Measurements from ENCODE around the gene ADCY2.

The ADCY2 gene

DNA sequence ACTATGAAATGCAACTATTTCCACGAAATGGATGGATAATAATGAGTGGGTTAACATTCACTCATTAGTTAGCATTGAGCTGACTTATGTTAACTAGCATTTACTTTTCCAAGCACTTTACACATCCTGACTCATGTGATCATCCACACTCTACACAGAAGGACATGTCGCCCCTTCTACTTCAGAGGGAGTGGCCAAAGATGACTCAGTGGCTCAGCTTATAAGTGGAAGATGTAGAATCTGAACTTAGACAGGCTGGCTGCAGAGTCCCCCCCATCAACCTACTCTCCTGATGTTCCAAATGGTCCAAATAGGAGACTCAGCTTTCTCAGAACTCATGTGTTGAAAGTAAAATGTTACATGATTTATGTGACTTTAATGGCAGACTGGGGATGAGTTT lies 146.0 kb downstream of the ADCY2 start:
- DNase-seq (ENCODE audit: low read depth): no peak
- in situ Hi-C loops (cut with HindIII; ENCODE audit: low sequenced_read_pairs): no loop called here
- no peak for TF ChIP-seq CTCF (IDR thresholded peaks at IDR 0.05; ENCODE audit: low read depth, low read length, missing control alignments)
- no peak overlapping the region for H3K4me3 ChIP-seq (ENCODE audit: low read depth, low read length)

GRCh38 chr5:7546555-7546954 lies 150.6 kb downstream of the ADCY2 start:
- no peak overlapping the region for H3K4me3 ChIP-seq (ENCODE audit: low read depth, low read length)
- in situ Hi-C loops (cut with HindIII; ENCODE audit: low sequenced_read_pairs): no loop called here
- TF ChIP-seq CTCF (IDR thresholded peaks at IDR 0.05; ENCODE audit: low read depth, low read length, missing control alignments): no peak
- no peak for DNase-seq (ENCODE audit: low read depth)

DNA sequence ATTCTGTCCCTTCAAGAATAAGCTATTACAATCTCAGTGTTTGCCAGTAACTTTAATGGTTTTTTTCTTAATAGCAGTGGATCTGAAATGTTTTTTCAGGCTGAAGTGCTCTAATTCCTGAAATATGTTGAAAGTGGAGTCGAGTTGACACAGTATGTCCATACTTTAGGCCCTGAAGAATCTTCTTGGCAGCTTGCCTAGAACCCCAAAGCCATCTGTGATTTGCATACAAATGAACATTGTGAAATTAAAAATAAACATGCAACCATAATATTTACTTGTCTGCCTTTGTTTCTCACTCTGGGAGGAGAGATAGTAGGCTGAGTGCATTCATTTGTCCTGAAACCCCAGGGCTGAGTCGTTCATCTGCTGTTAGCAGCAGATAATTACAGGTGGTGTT lies 152.7 kb downstream of the ADCY2 start:
- in situ Hi-C loops (cut with HindIII; ENCODE audit: low sequenced_read_pairs): no loop called here

DNA sequence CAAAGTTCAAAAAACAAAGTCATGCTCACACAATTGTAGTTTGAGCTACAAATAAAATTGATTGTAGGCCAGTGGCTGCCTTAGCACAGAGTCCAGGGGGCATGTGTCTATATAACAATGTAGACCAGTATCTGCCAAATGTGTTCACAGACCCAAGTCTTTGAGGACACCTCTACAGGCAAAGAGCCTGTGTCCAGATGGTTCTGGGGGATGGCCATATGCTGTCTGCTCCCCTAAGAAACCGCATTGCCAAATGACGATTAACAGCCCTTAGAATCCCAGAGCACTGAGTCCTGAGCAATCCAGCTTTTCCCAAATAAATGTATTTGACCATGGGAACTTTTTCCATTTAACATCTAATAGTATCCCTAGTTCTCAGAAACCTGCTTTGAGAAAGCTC lies 169.6 kb downstream of the ADCY2 start:
- TF ChIP-seq CTCF (IDR thresholded peaks at IDR 0.05; ENCODE audit: low read depth, low read length, missing control alignments): no peak
- no peak overlapping the region for H3K4me3 ChIP-seq (ENCODE audit: low read depth, low read length)
- DNase-seq (ENCODE audit: low read depth): no peak
- in situ Hi-C loops (cut with HindIII; ENCODE audit: low sequenced_read_pairs): no loop called here

More for the DNA sequence above, 152.7 kb downstream of the ADCY2 start:
- TF ChIP-seq CTCF (IDR thresholded peaks at IDR 0.05; ENCODE audit: low read depth, low read length, missing control alignments): no peak
- no peak for DNase-seq (ENCODE audit: low read depth)
- H3K4me3 ChIP-seq (ENCODE audit: low read depth, low read length): no peak overlapping the region

- in situ Hi-C loops (cut with HindIII; ENCODE audit: low sequenced_read_pairs): no loop called here
- TF ChIP-seq CTCF (IDR thresholded peaks at IDR 0.05; ENCODE audit: low read depth, low read length, missing control alignments): no peak
- DNase-seq (ENCODE audit: low read depth): no peak
- H3K4me3 ChIP-seq (ENCODE audit: low read depth, low read length): no peak overlapping the region
Measured at GRCh38 chr5:7576023-7576715, 180.2 kb downstream of the ADCY2 start.

DNA sequence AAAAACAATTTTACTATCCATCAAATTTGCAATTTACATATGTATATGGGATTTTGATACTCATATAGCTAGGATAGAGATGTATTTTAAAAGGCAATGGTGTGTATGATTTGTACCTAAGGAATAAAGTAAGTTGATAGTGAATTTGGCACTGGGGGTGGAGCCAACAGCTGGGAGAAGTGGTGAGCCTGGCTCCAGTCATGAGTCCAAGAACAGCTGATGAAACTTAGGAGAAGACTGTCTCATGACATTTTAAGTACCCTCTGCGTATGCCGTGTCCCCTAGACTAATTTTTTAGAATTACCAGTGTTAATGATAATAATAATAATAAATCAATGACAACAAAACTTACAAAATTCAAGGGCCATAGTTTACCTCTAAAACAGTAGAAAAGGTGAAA lies 181.4 kb downstream of the ADCY2 start:
- no peak for TF ChIP-seq CTCF (IDR thresholded peaks at IDR 0.05; ENCODE audit: low read depth, low read length, missing control alignments)
- DNase-seq (ENCODE audit: low read depth): no peak
- in situ Hi-C loops (cut with HindIII; ENCODE audit: low sequenced_read_pairs): no loop called here
- no peak overlapping the region for H3K4me3 ChIP-seq (ENCODE audit: low read depth, low read length)

Data from astrocyte of the cerebellum (primary cell).